Smooth muscle cell of the umbilical artery (primary cell): ENCODE measurements around the gene THAP8. TPM values are rescaled to one million over a fixed set of nuclear protein-coding genes. Genes with fewer than 3 reads are reported as not detected.

ENCODE experiments used
- total RNA-seq: library from RNA; depleted of rRNA; stranded (reverse); fragments of >200 nt; gene quantifications from 2 replicates; pipeline ENCODE4 v1.2.3, GENCODE V29; 2014

Gene THAP8, protein sequence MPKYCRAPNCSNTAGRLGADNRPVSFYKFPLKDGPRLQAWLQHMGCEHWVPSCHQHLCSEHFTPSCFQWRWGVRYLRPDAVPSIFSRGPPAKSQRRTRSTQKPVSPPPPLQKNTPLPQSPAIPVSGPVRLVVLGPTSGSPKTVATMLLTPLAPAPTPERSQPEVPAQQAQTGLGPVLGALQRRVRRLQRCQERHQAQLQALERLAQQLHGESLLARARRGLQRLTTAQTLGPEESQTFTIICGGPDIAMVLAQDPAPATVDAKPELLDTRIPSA
- total RNA-seq: 1.6 and 3.3 TPM in 2 replicates

GRCh38 chr19:36054119-36054732, at the start of gene THAP8:
Gene THAP8, minus strand, starts transcription at chr19:36054285. Its CDS starts 68 bp downstream, at chr19:36054217.

GRCh38 chr19:36054733-36055686, 925 bp upstream of the THAP8 start, which contains the start of gene WDR62:
Gene WDR62, plus strand, starts transcription at chr19:36054897. Its CDS starts 75 bp downstream, at chr19:36054972.

GRCh38 chr19:36032251-36033104, 21.6 kb downstream of the THAP8 start, which contains the start of gene CLIP3:
Gene CLIP3, minus strand, starts transcription at chr19:36032873. Its CDS starts 516 bp downstream, at chr19:36032357.

DNA sequence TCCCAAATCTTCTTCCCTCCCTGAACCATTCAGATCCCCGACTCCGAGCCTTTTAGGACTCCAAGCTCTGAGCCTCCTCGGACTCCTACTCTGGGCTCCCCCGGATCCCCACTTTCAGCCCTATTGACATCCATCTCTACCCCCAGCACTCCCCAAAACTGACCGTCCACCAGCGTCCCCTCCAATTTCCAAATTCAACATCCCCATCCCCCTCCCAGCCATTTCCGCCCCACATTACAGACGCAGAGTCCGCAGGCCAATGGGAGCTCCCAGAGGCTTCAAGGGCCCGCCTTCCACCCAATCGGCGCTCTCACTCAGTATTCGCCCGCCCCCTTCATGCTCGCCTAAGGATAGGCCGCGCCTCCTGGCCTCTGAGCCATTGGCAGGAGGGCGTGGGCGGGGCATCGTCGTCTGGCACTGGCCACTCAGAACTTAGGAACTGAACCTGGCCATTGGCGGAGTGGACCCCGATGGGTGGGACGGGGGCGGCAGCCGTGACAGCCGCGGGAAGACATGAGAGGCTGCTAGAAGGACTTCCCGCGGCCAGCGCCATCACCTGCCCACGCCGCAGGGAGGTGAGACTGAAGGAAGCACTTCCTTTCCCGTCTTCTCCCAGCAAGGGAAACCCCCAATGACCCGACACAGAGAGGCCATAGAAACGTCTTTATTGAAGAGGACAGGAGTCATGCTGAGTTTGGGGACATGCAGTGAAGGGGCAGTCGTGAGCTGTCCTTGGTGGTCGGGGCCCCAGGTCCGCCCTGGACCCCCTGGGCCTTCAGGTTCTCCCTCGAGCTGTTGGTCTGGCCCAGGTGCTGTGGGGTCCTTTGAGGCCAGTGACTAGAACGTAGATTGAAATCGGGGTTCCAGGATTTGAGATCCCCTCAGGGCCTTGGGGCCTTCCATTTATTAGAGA, 39.8 kb downstream of the THAP8 start, which contains the start of gene ALKBH6:
TSS of gene ALKBH6 (minus strand) at position 202 of the 913 bp plus-strand sequence. CDS start 816 bp downstream, outside the sequence.

DNA sequence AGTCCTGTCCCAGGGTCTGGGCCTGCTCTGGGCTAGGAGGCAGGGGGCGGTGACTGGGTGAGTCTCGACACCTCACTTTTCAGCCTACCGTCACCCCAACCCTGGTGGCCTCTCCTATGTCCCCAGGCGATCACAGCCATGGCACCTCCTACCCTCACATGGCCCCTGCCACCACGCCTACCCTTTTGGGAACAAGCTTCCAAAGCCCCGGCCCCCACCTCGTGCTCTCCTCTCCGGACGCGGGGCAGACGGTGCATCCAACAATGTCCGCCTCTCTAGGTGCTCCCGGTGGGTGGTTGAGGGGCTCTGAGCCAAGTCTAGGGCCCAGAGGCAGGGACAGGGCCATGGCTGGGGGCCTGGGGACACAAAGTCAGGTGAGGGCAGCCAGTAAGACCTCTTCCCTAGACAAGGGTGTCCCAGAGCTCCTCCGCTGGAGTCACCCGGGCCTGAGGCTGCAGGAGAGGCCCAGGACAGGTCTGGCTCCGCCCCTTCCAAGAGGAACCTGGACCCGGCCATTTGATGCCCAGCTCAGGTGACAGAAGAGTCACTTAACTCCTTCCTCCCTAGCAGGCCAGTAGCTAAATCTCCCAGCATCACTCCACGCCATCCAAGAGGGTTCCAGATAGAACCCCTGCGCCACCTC, 45.6 kb downstream of the THAP8 start, which contains the start of gene SYNE4:
TSS of gene SYNE4 (minus strand) at position 478 of the 643 bp plus-strand sequence. CDS start at position 346, 132 bp downstream.

GRCh38 chr19:35995048-35995993, 58.8 kb downstream of the THAP8 start, which contains the start of gene SDHAF1:
Gene SDHAF1, plus strand, starts transcription at chr19:35995188. Its CDS starts 87 bp downstream, at chr19:35995275.

Other genes starting within 250 kb of the THAP8 start
- gene PRODH2, start 241.4 kb downstream of the THAP8 start, total RNA-seq: not detected in 2 replicates
- not detected in 2 replicates for gene NPHS1, start 201.8 kb downstream of the THAP8 start, total RNA-seq
- gene KIRREL2, start 197.4 kb downstream of the THAP8 start, total RNA-seq: 0.05 TPM in 1 of 2 replicates, not detected in the other
- 15.4 and 15.7 TPM in 2 replicates for gene APLP1, start 185.7 kb downstream of the THAP8 start, total RNA-seq
- gene NFKBID, start 153.7 kb downstream of the THAP8 start, total RNA-seq: 2.7 and 5.2 TPM in 2 replicates
- gene HCST, start 151.8 kb downstream of the THAP8 start, total RNA-seq: 1.2 TPM in 2 replicates
- not detected in 2 replicates for gene TYROBP, start 146.0 kb downstream of the THAP8 start, total RNA-seq
- 3.6 and 4.2 TPM in 2 replicates for gene LRFN3, start 117.9 kb downstream of the THAP8 start, total RNA-seq
- 8.1 and 11.9 TPM in 2 replicates for gene SDHAF1, start 59.1 kb downstream of the THAP8 start, total RNA-seq
- gene SYNE4, start 45.5 kb downstream of the THAP8 start, total RNA-seq: 0.23 TPM in 1 of 2 replicates, not detected in the other
- gene ALKBH6, start 40.1 kb downstream of the THAP8 start, total RNA-seq: 14.6 and 14.7 TPM in 2 replicates
- 14.3 and 22.8 TPM in 2 replicates for gene CLIP3, start 21.4 kb downstream of the THAP8 start, total RNA-seq
- 0.59 and 4.6 TPM in 2 replicates for gene WDR62, start 612 bp upstream of the THAP8 start, total RNA-seq
- not detected in 2 replicates for gene OVOL3, start 56.9 kb upstream of the THAP8 start, total RNA-seq
- gene POLR2I, start 60.6 kb upstream of the THAP8 start, total RNA-seq: 27.3 and 29.2 TPM in 2 replicates
- gene TBCB, start 61.2 kb upstream of the THAP8 start, total RNA-seq: 236 and 267 TPM in 2 replicates
- 252 and 437 TPM in 2 replicates for gene CAPNS1, start 85.8 kb upstream of the THAP8 start, total RNA-seq
- gene COX7A1, start 98.2 kb upstream of the THAP8 start, total RNA-seq: 4.3 and 14.8 TPM in 2 replicates
- gene ZNF565, start 160.4 kb upstream of the THAP8 start, total RNA-seq: 5.4 and 6.2 TPM in 2 replicates
- gene ZNF146, start 160.8 kb upstream of the THAP8 start, total RNA-seq: 101 and 133 TPM in 2 replicates